ENCODE measurements around the gene UTP25.

- TF ChIP-seq CTCF (optimal IDR thresholded peaks at IDR 0.05 in 1 of 3, IDR thresholded peaks at IDR 0.05 in 1 of 3, conservative IDR thresholded peaks at IDR 0.05 in 1 of 3; ENCODE audit: extremely low read depth in 1 of 3, insufficient read depth in 2 of 3, low read length in 3 of 3) (no peak), EZH2 (IDR thresholded peaks at IDR 0.05; ENCODE audit: low read length) (no peak)
Observed at GRCh38 chr1:209895709-209896108, 67.9 kb downstream of the UTP25 start.
